Left lobe of liver (tissue), 2 donors: ENCODE measurements around the gene RRP12. TPM values are rescaled to one million over a fixed set of nuclear protein-coding genes. Genes with fewer than 3 reads are reported as not detected.
A peak's percentile ranks its signal among the peaks of the same experiment; 100 is the strongest.
"Not testable (repeated sequence)": the region's sequence is repeated elsewhere in the genome, so short reads cannot be mapped to it uniquely, and the experiment has no call there.

Source experiments
- ATAC-seq: fragments of 200-7000 bp; cut with Tn5 transposase; one replicate; pipeline ENCODE4 v1.9.1; 2020; ENCODE audit warnings: mild to moderate bottlenecking, moderate library complexity
- DNase-seq: peaks from one replicate; pipeline ENCODE4 v3.0.0-alpha.2; 2020; ENCODE audit warnings: low spot score
- total RNA-seq: library from RNA; stranded (reverse); gene quantifications from one replicate; pipeline ENCODE4 v1.2.1, GENCODE V29; 2021
- donor health status: DM: no; HTN: no; CAD: no; lungs with moderate emphysema.
- donor health status: DM: no; HTN: yes; CAD: no.

The RRP12 gene
- total RNA-seq, 1 donor from 2014 or later: 7.0 TPM

DNA sequence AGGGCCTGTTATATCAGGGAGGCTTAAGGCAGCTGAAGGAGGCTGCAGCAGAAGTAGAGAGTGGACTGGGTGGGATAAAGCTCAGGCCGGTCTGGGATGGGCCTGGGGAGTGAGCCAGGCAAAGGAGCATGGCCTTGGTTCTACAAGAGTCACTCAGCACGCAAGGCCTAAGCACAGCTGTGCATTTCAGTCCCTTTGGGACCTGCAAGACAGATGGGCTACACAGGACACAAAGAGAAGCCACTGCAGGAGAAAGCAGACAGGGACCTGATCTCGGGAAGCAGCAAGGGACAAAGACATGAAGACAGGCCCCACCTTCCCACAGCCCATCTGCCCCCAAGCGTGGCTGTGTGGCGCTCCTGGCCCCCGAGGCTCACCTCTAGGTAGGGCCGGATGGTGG lies 29.4 kb downstream of the RRP12 start:
- DNase-seq (no peak), ATAC-seq (no peak)

DNA sequence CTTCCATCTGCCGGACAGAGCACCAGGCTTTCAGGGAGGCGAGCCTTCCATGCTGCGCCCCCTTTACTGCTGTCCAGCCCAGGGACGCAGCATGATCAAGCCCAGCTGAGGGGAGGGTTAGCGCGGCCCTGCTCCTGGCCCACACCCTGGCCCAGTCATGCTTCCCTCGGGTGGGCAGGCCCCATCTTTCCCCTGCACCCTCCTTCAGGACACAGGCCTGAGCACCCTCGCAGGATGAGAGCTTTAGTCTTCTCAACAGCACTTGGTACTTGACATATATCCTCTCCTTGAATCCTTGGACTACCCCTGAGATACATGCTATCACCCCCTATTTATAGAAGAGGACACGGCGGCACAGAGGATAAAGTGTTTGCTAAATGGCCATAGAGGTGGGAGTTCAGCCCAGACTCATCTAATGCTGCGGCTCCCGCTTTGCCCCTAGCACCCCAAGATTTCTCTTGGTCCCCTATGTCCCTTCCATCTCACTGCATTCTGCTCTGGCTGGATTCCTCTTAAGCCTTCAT lies 34.0 kb downstream of the RRP12 start:
- ATAC-seq: no peak

DNA sequence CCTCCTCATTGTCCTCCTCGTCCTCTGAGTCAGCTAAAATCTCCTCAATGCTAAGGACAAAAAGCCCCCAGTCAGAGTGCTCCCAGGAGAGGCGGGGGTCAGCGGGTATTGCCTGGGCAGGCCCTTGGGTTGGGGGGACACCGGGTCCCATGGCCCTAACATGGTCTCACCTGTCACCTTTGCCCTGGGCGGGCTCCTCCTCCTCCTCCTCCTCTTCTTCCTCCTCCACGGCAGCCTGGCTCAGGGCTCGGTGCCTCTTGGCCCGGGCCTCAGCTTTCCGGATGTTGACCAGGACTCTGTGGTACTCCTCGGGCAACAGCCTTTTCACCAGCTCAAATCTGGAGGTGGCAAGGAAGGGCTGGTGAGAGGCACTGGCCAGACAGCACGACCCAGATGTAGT lies 34.6 kb downstream of the RRP12 start:
- DNase-seq (no peak), ATAC-seq (no peak)

More for the DNA sequence above, 34.0 kb downstream of the RRP12 start:
- DNase-seq: no peak

DNA sequence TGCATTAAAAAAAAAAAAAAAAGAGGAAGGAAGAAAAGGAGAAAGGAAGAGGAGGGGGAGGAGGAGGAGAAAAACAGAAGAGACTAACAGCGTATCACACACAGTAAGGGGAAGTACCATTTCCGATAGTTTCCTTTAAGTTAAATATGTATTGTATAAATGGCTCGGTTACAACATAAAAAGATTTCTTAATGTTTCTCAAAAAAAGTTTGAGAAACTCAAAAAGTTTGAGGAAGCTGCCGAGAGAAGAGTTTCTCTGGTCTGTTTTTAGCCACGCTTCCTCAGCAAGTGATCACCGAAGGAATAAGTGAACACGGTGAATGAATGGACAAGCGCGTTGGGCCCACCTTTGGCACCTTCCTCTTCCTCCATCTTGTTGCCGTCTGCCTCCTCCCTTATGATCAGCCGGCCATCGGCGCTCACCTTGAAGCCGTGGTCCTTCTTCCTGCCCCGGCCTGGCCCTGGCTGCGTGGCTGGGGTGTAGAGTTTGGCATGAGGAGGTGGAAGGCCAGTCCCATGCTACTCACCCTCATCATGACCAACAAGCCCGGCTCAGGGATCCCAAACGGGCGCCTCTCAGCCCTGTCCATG lies 35.3 kb downstream of the RRP12 start:
- DNase-seq (no peak), ATAC-seq (no peak)

DNA sequence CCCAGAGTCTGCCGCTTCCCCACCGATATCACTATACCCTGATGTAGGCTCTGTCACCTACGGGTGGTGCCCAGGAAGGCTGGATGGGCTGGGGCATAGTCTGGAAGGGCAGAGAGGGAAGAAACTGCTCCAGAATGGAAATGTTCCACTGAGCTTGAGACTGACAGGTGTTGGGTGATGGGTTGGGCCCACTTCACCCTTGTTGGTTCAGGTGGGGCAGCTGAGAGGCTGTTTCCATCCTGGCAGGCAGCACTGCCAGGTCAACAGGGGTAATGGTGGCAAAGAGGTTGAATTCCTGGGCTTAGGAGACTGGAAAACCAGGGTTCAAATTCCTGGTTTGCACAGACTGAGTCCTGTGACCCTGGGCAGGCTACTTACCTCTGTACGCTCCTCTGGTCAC lies 38.1 kb downstream of the RRP12 start:
- ATAC-seq (peak; percentile 43), DNase-seq (no peak)

DNA sequence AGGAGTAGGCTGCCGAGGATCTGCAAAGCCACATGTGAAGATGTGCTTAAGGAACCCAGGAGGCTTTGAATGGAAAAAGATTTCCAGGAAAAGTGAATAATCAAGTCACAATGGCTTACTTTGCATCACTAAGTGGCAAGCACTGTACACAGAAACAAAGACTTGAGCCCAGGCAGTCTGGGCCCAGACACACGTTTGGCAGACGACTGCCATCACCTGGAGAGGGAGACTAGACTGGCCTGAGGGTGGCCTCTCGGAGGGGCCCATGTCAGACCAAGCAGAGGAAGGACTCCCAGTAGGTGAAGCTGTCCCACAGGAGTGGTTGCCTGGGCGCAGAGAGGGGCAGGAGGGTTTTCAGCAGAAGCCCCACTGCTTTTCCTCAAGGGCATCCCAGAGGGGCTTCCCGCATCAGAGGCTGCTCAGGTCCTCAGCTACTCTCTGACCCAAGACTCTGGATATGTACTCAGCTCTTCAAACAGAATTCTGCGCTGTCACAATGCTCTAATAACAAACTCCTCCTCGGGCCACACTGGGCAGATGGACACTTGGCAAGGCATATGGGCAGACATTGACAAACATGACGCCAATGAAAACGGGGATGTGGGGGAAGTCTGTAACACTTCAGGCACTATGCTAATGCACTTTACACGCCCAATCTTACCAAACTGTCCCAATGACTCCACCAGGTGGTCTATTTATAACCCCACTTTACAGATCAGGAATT lies 38.7 kb downstream of the RRP12 start:
- DNase-seq (no peak), ATAC-seq (peak; percentile 74)

DNA sequence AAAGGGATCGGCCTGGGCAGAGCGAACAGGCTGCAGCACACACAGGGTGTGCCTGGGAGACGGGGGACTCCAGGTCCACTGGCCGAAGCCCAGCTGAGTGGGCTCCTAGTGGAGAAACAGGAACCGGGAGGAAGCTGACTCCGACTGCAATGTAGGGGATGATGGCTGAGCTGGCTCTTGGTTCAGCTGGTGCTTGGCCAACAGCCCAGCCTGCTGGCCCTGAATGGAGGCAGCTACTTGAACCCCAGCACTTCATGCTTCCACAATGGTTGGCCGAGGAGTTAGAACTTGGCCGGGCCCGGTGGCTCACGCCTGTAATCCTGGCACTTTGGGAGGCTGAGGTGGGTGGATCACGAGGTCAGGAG lies 39.6 kb downstream of the RRP12 start:
- no peak for ATAC-seq
- DNase-seq: no peak

DNA sequence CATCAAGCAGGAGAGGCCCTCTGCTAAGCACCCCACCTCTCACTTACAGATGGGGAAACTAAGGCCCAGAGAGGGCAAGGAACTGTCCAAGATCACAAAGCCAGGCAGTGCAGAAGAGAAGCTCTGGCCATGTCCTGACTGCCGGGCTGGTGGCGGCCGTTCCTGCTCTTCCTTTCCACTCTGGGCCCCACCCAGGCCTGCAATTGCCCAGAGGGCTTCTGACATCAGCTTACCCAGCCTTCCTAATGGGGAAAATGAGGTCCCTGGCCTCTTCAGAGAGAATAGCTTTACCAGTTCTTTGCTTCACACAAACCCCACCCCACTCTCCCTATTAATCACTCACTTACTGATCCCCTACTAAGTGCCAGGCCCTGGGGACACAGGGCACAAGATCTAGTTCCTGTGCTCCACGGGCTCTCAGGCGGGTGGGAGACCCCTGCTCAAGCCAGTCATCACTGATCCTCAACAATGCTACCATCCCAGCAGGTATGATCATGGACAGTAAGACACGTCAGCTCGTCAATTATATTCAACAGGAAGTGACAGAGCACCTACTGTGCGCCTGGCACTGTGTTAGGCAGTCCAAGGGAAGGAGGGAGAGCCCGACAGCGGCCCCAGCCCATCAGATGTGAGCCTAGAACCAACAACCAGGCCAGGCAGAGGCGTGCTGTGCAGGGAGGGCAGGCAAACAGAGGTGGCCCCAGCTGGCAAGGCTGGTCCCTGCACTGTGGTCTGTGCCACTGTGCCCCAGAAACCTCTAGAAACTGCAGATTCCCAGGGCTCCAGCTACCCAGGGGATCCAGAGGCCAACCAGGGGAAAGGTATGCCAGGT lies 40.2 kb downstream of the RRP12 start:
- ATAC-seq (no peak), DNase-seq (no peak)

DNA sequence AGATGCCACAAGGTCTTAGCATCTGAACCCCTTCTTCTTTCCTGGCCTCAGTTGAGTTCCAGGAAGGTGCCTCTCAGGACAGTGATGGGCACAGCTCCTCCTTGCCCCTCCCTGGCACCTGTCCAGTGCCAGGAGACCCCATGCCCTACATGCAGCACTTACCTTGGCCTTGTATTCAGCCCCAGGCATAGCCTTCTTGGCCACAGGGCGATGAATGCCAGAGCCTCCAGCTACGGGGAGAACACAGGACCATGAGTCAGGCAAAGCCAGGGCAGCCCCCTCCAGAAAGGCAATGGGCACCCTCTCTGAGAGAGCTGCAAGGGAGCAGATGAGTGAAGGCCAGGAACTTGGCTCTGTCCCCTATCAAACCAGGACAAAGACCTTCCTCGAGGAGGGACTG lies 42.4 kb downstream of the RRP12 start:
- DNase-seq: no peak
- ATAC-seq: no peak

DNA sequence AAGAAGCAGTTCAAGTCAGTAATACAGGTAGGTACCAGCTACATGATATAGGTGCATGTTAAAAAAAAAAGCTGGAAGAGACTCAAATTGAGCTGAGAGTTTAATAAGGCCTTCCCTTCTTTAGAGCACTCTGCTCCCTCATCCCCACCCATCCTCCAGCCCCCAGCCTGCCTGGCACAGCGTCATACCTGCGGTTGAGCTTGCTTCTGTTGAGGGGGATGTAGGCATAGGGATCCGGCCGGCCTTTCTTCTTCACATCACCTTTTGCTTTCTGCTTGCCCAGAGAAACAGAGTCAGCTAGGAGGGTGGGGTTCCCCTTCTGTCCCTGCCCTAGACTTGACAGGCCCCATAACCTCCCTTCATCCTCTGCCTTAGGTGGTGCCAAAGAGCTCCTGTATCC lies 42.8 kb downstream of the RRP12 start:
- ATAC-seq (no peak), DNase-seq (no peak)

DNA sequence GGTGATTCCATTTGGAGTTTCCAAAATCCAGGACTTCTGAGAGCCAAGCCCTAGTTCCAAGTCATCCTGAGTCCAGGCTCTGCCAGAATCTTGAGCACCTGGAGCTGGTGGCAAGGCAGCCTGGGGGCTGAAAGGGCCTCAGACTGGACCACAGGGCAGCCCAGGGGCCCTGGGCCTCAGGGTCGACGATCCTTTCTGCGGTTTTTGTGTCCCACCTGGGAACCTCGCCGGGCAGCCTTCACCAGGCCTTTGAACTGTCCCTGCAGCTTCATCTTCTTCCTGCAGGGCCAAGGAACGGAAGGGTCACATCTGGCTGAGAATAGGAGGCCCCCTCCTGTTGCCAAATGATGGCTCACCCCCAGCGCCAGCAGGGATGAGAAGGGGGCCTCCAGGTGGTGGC lies 44.2 kb downstream of the RRP12 start:
- no peak for ATAC-seq
- no peak for DNase-seq

DNA sequence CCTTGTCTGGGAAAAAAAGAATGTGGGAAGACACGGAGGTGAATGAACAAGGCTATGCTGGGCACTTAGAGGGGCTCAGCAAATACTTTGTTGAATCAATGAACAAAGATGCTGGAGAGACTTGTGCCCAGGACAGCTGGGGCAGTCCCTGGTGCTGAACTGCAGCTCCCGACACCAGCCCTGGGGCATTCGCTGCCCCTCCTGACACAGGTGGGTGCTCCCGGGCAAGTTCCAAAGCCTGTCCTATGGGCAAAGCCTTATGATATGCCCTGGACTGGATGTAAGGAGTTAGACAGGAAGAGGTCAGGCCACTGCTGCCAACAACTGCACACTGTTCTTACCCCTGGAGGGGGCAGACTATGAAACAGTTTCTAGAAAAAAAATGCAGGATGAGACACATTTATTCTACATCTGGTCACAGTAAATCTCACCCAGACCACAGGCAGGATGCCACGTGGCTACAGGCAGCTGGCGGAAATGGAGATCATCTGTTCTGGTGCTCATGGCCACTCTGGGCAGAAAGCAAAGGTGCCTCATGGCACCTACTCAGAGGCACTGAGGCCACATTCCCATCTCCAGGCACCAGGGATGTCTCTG lies 44.7 kb downstream of the RRP12 start:
- no peak for DNase-seq
- ATAC-seq: no peak

DNA sequence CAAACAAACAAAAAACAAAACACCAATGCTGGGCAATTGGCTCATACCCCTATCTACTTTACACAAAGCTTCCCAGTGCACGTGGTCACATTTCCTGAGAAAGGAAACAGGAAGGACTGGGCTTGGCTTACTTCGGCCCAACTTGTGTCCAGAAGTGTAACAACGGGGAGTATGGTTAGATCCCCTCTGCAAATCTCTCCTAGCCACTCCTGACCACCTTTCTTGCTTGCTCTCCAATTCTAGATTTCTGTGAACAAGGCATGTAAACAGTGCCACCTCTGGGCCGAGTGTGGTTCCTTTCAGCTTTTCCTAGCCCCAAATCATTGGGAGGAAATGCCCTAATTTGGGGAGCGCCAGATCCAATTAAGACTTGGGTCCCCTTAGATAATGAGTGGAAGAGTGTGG lies 45.6 kb downstream of the RRP12 start:
- peak; percentile 76 for ATAC-seq
- no peak for DNase-seq

DNA sequence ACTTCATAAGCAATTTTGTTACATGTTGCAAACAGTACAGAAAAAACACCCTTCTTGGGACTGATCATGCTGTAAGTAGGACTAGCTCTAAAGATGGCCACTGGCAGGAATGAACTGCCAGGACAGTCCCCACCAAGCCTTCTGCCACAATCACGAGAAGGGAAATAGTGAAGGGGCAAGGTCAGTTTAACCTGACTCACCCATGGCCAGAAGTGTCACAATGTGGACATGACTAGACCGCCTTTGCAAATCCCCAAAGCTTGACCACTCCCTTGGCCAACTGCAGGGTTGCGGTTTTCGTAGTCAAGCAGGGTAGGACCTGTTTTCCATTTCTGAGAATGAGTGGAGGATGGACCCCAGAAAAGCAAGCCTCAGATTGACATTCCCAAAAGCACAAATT lies 47.2 kb downstream of the RRP12 start:
- ATAC-seq (no peak), DNase-seq (no peak)

DNA sequence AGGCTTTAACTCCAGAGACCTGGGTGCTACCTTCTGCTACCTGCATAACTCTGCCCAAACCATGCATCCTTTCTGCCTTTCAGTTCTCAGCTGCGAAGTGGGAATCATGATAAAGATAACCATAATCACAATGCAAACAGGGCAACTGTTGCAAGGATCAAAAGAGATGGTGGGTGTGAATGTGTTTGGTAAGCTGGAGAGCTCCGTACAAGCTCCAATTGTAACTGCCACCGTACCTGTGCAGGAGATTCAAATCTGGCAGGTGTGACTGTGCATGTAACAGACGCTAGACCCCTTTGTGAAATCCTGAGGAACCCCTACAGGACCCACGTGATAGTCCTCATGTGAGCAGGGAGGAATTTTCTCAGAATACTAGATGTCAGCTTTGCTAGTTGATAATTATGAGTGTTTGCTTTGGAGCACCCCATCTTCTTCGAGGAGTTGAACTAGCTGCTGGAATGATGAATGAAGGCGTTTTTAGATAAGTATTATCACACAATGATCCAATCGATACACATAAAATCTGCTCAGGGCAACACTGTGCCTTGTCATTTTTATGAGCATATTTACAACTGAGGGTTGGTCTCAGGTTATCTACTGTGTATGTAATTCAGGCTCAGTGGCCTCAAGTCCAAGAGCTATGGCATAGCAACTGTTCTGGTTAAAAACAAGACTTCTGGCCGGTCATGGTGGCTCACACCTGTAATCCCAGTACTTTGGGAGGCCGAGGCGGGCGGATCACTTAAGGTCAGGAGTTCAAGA lies 51.2 kb downstream of the RRP12 start:
- ATAC-seq (no peak), DNase-seq (no peak)

DNA sequence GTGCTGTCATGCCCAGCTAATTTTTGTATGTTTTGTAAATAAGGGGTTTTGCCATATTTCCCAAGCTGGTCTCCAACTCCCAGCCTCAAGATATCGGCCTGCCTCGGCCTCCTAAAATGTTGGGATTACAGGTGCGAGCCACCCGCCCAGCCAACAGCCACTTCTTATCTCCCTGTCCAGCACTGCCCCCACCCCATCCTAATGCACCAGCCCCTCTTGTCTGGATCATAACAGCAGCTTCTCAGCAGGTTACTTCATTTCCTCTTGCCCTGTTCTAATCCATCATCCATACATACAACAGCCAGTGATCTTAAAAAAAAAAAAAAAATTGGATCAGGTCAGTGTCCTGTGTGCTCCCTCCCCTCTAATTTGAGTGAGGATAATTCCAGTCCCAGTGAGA lies 53.8 kb downstream of the RRP12 start:
- no peak for ATAC-seq
- no peak for DNase-seq

DNA sequence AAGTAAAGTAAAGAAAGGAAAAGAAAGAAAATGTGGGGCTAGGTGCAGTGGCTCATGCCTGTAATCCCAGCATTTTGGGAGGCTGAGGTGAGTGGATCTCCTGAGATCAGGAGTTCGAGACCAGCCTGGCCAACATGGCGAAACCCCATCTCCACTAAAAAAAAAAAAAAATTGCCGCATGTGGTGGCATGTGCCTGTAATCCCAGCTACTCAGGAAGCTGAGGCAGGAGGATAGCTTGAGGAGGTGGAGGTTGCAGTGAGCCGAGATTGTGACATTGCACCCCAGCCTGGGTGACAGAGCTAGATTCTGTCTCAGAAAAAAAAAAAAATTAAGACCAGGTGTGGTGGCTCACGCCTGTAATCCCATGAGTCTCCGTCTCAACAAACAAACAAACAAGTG lies 57.5 kb downstream of the RRP12 start:
- DNase-seq, ATAC-seq: not testable (repeated sequence)

DNA sequence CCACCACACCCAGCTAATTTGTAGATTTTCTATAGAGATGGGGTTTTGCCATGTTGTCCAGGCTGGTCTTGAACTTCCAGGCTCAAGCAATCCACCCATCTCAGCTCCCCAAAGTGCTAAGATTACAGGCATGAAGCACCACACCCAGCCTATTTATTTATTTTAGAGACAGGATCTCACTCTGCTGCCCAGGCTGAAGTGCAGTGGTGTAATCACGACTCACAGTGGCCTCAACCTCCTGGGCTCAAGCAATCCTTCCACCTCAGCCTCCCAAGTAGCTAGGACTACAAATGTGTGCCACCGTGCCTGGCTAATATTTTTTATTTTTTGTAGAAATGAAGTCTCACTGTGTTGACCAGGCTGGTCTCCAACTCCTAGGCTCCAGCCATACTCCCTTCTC lies 59.7 kb downstream of the RRP12 start:
- ATAC-seq (no peak), DNase-seq (no peak)

DNA sequence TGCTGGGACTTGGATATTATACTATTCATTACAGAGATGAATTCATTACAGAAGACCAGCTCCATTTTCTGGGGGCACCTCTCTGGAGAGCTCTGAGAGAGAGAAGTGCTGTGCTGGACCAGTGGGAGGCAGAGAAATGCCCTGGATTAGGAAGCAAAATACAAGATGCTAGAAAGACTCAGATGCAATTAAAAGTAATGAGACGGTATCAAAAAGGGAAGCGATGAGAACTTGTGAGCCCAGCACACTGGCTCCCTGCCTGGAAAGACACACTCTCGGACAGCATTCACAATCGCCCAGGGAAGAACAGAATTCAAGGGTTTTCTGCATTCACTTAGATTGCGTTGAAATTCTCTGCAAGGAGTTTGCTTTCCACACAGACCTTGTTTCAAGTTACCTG lies 63.1 kb downstream of the RRP12 start:
- ATAC-seq (no peak), DNase-seq (no peak)

DNA sequence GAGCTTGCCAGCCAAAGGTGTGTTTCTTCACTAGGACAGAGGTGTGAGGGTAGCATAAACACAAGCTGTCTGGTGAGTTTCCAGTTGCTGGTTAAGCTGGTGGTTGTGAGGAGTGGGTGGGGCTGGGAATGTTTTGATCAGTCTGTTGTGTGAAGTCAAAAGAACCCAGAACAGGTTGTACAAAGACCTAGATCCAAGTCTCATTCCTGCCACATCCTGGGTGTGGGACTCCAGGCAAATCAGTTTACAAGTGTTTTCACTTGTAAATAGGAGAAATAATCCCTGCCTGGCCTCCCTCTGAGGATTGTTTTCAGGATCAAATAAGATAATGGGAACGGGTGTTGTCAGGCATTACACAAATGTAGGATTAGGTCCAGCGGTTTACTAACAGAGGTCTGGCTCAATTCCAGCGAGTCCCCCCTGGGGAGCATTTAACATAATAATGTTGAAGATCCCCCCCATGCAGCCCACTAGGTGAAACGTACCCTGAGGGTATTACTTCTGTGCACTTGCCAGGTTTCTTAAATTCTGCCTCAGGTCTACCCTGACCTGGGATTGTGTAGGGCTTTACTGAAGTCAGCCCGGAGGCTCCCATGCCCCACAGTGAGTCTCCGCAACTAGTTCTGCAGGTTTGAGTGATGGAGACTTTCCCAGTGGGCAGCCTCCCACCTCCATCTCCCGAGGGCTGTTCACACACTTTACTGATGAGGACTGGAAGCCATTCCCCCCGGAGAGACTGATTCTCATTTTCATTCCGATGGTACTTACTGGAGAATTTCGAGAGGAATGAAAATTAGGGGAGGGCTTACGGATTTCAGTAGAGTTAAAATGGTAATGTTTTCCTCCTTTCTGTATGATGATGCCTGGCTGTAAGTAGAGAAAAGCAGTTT lies 64.0 kb downstream of the RRP12 start:
- no peak for DNase-seq
- ATAC-seq: no peak
